Activated naive CD4-positive, alpha-beta T cell treated with anti-CD3 and anti-CD28 coated beads, Interleukin-2, amount 50 U/mL, for 72 hours (primary cell): Measurements from ENCODE around the gene EIPR1. TPM values are rescaled to one million over a fixed set of nuclear protein-coding genes. Genes with fewer than 3 reads are reported as not detected.

Source experiments
- ATAC-seq, 2 donors: fragments of 150-1000 bp; cut with Tn5 transposase; 2 replicates each; pipeline ENCODE4 v1.10.0; 2021; ENCODE audit warnings: mild to moderate bottlenecking in 2 of 2, moderate library complexity in 2 of 2
- DNase-seq, 2 donors: peaks; one replicate each; pipeline ENCODE4 v3.0.0; 2021 to 2022; ENCODE audit warnings: low spot score in 2 of 2
- H3K27ac Mint-ChIP-seq, 2 donors: one replicate each; pipeline ENCODE4 v1.8.0; 2022; ENCODE audit warnings: mild to moderate bottlenecking in 2 of 2, mixed read lengths in 2 of 2
- H3K36me3 Mint-ChIP-seq, 2 donors: one replicate each; pipeline ENCODE4 v1.8.0; 2022; ENCODE audit warnings: mixed read lengths in 2 of 2
- H3K9me3 Mint-ChIP-seq, 2 donors: one replicate each; pipeline ENCODE4 v1.8.0; 2022; ENCODE audit warnings: mixed read lengths in 2 of 2
- total RNA-seq, 2 donors: library from RNA; stranded (reverse); gene quantifications; one replicate each; pipeline ENCODE4 v1.2.3, GENCODE V29; 2022

Gene EIPR1
- total RNA-seq, 2 donors from 2014 or later, result 28.0 to 43.6 TPM

DNA sequence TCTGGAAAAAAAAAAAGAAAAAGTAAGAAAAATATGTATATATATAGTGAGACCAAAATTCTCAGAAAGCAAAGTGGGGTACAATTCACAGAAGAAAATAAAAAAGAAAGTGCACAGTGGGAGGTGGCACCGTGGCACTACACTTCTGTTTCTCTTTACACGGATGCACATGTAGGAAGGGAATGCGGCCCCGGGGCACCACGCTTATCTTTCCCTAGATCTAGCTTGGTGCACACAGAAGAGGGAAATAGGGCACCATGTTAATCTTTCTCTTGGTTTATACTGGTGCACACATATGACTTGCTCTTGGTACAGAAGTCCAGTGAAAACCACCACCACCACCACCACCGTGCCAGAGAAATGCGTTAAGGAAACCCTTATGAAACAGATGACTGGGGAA, 32.0 kb downstream of the EIPR1 start:
- ATAC-seq, result no peak
- H3K36me3 Mint-ChIP-seq, result peaks cover 30 to 34% of the 10 kb centered on the region in 2 donors
- DNase-seq, result no peak
- peaks cover 0 to 7% of the 10 kb centered on the region in 2 donors for H3K9me3 Mint-ChIP-seq
- no peak overlapping the region for H3K27ac Mint-ChIP-seq

DNA sequence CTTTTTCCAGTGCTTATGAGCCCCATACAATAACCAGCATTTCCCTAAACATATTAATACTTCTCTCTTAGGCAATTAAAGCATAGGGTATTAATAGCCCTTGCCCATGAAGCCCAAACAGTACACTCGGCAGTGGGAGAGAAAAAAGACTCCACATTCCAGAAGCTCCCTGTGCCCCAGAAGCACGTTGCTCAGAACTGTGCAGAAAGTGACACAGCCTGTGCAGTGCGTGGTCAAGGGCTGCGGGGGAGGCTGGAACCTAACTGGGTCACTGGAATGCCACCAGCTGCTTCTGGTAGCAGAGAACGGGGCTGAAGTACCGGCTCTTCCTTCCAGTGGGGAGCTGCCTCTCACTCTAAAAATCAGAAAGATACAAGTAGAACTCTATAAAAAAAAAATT, 32.7 kb downstream of the EIPR1 start:
- ATAC-seq (no peak), DNase-seq (no peak)
- Mint-ChIP-seq H3K9me3 (no peaks in the 10 kb centered on the region), H3K36me3 (peaks cover 24 to 27% of the 10 kb centered on the region in 2 donors), H3K27ac (no peak overlapping the region)

- H3K9me3 Mint-ChIP-seq, result no peaks in the 10 kb centered on the region
- peaks cover 11% of the 10 kb centered on the region in 2 donors for H3K36me3 Mint-ChIP-seq
- ATAC-seq, result no peak
- no peak overlapping the region for H3K27ac Mint-ChIP-seq
- no peak for DNase-seq
Measured at GRCh38 chr2:3343012-3343411, 34.6 kb downstream of the EIPR1 start.

DNA sequence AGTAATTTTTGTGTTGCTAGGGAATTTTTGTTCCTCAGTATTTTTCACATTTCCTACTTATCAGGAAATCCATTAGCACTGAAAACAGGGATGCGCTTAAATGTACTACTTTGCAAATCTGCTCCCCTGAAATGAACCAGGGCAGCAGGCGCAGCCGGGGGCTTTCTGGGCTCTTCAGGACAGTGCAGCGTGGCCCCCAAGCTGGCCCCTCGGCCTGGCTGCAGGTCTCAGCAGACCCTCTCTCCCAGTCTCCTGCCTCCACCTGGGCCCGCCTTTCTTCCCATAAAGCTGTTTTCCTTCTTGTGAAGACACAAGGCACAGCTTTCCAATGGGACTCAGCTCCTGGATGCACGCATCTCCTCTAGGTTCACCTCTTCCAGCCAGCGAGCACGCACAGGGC, 35.3 kb downstream of the EIPR1 start:
- no peak for DNase-seq
- H3K27ac Mint-ChIP-seq, result no peak overlapping the region
- no peak for ATAC-seq
- H3K36me3 Mint-ChIP-seq, result peaks cover 5% of the 10 kb centered on the region in 2 donors
- H3K9me3 Mint-ChIP-seq, result no peaks in the 10 kb centered on the region

DNA sequence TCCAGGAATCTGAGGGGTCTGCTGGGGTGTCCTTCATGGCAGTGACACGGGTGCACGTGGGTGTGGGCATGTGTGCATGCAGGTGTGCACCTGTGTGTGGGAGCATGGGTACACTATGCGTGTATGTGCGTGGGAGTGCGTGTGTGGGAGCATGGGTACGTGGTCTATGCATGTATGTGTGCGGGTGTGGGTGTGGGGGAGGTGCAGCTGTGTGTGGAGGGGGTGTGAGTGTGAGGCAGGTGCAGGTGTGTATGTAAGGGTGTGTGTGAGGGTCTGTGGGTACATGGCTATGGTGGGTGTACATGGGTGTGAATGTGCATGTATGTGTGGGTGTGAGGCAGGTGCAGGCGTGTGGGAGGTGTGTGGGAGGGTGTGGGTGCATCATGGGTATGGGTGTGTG, 36.3 kb downstream of the EIPR1 start:
- Mint-ChIP-seq H3K27ac (no peak overlapping the region), H3K9me3 (no peaks in the 10 kb centered on the region), H3K36me3 (peaks cover under 1% of the 10 kb centered on the region in 2 donors)
- no peak for ATAC-seq
- DNase-seq, result no peak

DNA sequence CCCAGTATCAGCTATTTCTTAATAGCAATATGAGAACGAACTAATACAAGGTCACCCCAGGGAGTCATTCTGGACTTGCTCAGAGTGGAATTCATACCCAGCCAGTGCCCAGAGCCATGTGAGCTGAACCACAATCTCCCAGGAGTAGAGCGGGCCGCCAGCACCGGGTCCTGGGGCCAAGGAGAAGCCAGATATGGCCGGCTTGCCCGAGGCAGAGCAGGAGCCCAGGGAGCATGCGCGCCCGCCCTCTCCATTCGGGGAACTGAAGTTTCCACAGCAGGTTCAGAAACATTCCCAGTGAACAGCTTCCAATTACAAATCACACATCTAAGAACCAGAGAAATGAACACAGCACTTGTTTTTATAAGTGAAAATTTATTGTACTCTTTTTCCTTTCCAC, 37.5 kb downstream of the EIPR1 start:
- no peak for ATAC-seq
- Mint-ChIP-seq H3K9me3 (no peaks in the 10 kb centered on the region), H3K36me3 (peaks cover 10% of the 10 kb centered on the region in 2 donors), H3K27ac (no peak overlapping the region)
- no peak for DNase-seq

DNA sequence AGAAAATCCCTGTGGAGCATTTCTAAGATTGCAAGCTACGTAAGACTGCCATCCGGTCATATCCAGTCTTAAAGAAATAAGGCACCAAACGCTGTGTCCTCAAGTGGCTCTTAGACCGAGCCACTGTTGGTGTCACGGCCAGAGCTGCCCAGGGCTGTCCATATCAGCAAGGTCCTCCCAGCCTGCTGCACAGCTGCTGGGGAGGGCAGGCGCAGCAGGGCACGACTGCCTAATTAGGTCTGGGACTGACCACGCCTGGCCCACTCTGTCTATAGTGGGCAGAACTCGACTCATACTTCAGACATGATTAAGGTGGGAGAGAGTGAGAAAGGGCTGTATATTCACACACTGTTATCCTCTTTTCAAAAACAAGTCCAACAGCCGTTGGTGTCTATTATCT, 39.3 kb downstream of the EIPR1 start:
- DNase-seq, result no peak
- peak overlapping the region in 1 of 2 donors; percentile 4 for H3K27ac Mint-ChIP-seq
- peaks cover 10 to 19% of the 10 kb centered on the region in 2 donors for H3K36me3 Mint-ChIP-seq
- ATAC-seq, result no peak
- no peaks in the 10 kb centered on the region for H3K9me3 Mint-ChIP-seq

DNA sequence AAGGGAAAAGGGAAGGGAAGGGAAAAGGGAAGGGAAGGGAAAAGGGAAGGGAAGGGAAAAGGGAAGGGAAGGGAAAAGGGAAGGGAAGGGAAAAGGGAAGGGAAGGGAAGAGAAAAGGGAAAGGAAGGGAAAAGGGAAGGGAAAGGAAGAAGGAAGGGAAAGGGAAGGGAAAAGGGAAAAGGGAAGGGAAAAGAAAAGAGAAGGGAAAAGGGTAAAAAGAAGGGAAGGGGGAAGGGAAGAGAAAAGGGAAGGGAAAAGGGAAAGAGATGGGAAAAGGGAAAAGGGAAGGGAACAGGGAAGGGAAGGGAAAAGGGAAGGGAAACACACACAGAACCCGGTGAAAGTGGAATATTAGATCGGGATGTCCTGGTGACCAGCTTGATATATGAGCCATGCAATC, 40.8 kb downstream of the EIPR1 start:
- Mint-ChIP-seq H3K36me3 (peaks cover 22 to 27% of the 10 kb centered on the region in 2 donors), H3K9me3 (no peaks in the 10 kb centered on the region), H3K27ac (no peak overlapping the region)
- no peak for DNase-seq
- ATAC-seq, result no peak

- peaks cover 36 to 41% of the 10 kb centered on the region in 2 donors for H3K36me3 Mint-ChIP-seq
- peak overlapping the region in 1 of 2 donors; percentile 44 for H3K27ac Mint-ChIP-seq
Measured at GRCh38 chr2:3334392-3335345, 42.9 kb downstream of the EIPR1 start.

GRCh38 chr2:3332133-3332532, 45.5 kb downstream of the EIPR1 start:
- ATAC-seq (no peak), DNase-seq (no peak)
- Mint-ChIP-seq H3K9me3 (peaks cover 0 to 7% of the 10 kb centered on the region in 2 donors), H3K36me3 (peaks cover 38 to 41% of the 10 kb centered on the region in 2 donors), H3K27ac (no peak overlapping the region)

More at GRCh38 chr2:3334392-3335345, 42.9 kb downstream of the EIPR1 start:
- no peak for ATAC-seq
- DNase-seq, result no peak
- peaks cover 0 to 7% of the 10 kb centered on the region in 2 donors for H3K9me3 Mint-ChIP-seq

- ATAC-seq (no peak), DNase-seq (no peak)
- Mint-ChIP-seq H3K9me3 (peaks cover 0 to 7% of the 10 kb centered on the region in 2 donors), H3K36me3 (peaks cover 24 to 28% of the 10 kb centered on the region in 2 donors), H3K27ac (peak overlapping the region; percentile 80 to 92)
Measured at GRCh38 chr2:3329491-3329890, 48.1 kb downstream of the EIPR1 start.

- Mint-ChIP-seq H3K9me3 (peaks cover 0 to 7% of the 10 kb centered on the region in 2 donors), H3K36me3 (peaks cover 14 to 16% of the 10 kb centered on the region in 2 donors), H3K27ac (no peak overlapping the region)
- DNase-seq (no peak), ATAC-seq (no peak)
Measured at GRCh38 chr2:3326871-3327270, 50.7 kb downstream of the EIPR1 start.

DNA sequence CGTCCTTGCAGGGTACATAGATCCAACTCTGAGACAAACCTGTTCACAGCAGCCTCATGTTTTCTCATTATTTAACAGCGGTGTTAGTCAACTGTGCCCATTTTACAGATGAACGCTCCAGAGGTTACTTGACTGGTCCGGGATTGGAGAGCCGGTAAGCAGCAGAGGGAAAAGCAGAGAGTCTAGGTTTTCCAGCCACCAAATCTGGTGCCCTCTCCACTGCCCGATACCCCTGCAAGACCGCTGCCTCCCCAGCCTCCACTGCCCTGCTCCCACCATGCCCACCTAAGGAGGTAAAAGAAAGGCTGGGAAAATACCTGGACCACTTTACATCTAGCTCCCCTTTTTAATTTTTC, 51.5 kb downstream of the EIPR1 start:
- DNase-seq (no peak), ATAC-seq (no peak)
- peaks cover 0 to 7% of the 10 kb centered on the region in 2 donors for H3K9me3 Mint-ChIP-seq
- no peak overlapping the region for H3K27ac Mint-ChIP-seq
- H3K36me3 Mint-ChIP-seq, result peaks cover 14 to 16% of the 10 kb centered on the region in 2 donors

GRCh38 chr2:3325458-3326181, 52.0 kb downstream of the EIPR1 start:
- Mint-ChIP-seq H3K36me3 (peaks cover 9 to 12% of the 10 kb centered on the region in 2 donors), H3K27ac (no peak overlapping the region), H3K9me3 (peaks cover 0 to 5% of the 10 kb centered on the region in 2 donors)
- ATAC-seq, result peak in 1 of 2 donors; percentile 9
- no peak for DNase-seq

DNA sequence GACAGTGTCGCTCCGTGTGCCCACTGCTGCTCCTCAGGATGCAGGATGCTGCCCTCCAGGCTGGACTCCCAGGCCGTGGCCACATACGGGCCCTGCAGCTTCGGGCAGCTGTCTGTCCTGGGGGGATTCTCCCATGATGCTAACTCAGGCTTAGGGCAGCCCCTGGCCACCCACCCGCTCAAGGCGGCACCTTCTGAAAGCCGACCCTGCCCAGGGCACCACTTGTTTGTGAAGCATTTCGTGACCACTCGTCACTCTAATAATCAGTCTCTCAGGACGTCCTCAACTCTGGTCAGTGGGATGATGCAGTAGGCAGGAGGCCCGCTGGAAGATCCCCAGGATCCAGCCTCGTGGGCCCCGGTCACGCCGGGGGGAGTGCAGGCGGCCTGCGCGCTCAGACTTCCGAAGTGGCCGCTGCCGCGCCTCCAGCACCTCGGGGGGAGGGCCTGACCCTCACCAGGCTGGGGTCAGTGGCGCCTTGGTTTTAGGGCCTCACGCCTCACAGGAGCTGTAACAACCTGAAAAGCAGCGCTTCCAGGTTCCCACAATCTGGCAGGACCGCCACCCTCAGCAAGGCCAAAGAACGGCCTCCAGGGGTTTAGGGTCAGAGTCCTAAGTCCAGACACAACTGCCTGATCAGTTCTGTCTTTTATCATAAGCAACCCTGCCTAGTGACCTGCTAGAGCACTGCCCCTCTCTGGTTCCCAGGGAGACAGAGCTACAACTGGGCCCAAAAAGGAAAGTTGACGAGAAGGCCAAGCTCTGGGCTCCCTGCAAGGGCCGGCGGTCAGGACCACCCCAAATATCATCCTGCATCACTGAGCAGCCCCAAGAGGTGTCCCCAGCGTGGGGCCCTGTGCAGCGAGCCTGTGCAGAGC, 53.0 kb downstream of the EIPR1 start:
- DNase-seq, result no peak
- no peak for ATAC-seq

GRCh38 chr2:3324036-3324386, 53.6 kb downstream of the EIPR1 start:
- H3K27ac Mint-ChIP-seq, result no peak overlapping the region
- ATAC-seq (no peak), DNase-seq (no peak)
- no peaks in the 10 kb centered on the region for H3K9me3 Mint-ChIP-seq
- peaks cover 0 to 4% of the 10 kb centered on the region in 2 donors for H3K36me3 Mint-ChIP-seq

More for the DNA sequence above, 53.0 kb downstream of the EIPR1 start:
- no peak overlapping the region for H3K27ac Mint-ChIP-seq
- no peaks in the 10 kb centered on the region for H3K9me3 Mint-ChIP-seq
- H3K36me3 Mint-ChIP-seq, result peaks cover 2% of the 10 kb centered on the region in 2 donors
